Measurements from ENCODE around the gene MRPL4. TPM values are rescaled to one million over a fixed set of nuclear protein-coding genes. Genes with fewer than 3 reads are reported as not detected.

The MRPL4 gene
- total RNA-seq, result 100 to 1,000 TPM; 157 to 161 TPM

DNA sequence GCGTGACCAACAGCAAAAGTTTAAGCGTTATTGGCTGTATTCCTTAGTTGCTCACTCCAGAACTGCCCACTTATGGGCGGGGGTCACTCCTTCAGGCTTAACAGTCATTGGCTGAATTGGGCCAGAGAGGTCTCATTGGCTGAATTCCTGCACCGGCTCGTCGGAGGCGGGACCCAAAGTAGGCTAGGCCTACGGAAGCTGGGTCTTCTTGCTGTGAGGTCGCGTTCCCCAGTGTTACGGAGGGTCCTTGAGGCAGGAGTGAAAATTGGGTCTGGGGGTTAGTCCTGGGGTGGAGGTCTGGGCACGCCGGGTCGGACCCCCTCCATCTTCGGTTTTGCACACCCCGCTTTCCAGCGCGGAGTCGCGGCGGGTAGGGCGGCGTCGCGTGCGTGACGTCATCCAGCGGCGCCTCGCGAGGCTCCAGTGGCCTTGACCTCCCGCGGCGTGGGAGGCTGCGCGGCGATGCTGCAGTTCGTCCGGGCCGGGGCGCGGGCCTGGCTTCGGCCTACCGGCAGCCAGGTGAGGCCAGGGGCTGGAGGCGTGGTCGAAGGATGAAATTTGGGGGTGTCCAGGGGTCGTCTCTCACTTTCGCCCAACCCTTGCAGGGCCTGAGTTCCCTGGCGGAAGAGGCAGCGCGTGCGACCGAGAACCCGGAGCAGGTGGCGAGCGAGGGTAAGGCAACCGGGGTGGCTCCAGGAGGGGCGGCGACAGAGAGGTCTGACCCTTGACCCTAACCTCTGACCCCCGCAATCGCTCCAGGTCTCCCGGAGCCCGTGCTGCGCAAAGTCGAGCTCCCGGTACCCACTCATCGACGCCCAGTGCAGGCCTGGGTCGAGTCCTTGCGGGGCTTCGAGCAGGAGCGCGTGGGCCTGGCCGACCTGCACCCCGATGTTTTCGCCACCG, at the start of gene MRPL4:
Gene MRPL4 (plus strand): TSS at position 423 of the 903 bp plus-strand sequence. CDS start 40 bp downstream, at position 463.
- ChIA-PET POLR2A (no interaction called here), CTCF (interaction anchor here (0.6 to 3.4 kb wide), 2 partner anchors 23 to 128 kb away, joined by 4 to 28 read pairs; partner anchors contain the start of gene TYK2)

DNA sequence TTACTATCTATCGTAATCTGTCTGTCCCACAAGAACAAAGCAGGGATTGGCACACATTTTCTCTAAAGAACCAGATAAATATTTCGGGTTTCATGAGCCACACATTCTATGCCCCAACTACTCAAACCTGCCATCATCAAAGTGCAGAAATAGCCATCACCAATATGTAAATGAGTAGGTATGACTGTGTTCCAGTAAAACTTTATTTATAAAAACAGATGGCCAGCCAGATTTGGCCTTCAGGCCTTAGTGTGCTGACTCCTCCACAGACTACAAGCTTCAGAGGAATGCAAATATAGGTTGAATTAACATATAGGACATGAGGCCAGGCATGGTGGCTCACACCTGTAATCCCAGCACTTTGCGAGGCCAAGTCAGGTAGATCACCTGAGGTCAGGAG, 48.3 kb upstream of the MRPL4 start:
- ChIA-PET CTCF (interaction anchor here (0.7 to 1.0 kb wide), 2 partner anchors 105 to 356 kb away, joined by 3 to 5 read pairs; no protein-coding TSS in a partner anchor), POLR2A (no interaction called here)

DNA sequence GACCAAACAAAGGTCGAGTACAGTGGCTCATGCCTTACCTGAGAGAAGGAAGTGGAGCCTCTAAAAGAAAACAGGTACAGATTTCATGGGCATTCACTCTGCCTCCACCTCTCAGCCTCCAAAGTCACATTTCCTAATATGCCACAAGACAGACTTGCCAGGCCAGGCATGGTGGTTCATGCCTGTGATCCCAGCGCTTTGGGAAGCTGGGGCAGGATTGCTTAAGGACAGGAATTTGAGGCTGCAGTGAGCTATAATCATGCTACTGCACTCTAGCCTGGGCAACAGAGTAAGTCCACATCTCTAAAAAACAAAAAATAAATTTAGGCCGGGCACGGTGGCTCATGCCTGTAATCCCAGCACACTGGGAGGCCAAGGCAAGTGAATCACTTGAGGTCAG, 46.4 kb upstream of the MRPL4 start:
- ChIA-PET POLR2A (interaction anchor here (0.6 kb wide), 1 partner anchor 15 kb away, joined by 4 read pairs; no protein-coding TSS in a partner anchor), CTCF (interaction anchor here (1.4 kb wide), 1 partner anchor 21 kb away, joined by 6 read pairs; no protein-coding TSS in a partner anchor)

DNA sequence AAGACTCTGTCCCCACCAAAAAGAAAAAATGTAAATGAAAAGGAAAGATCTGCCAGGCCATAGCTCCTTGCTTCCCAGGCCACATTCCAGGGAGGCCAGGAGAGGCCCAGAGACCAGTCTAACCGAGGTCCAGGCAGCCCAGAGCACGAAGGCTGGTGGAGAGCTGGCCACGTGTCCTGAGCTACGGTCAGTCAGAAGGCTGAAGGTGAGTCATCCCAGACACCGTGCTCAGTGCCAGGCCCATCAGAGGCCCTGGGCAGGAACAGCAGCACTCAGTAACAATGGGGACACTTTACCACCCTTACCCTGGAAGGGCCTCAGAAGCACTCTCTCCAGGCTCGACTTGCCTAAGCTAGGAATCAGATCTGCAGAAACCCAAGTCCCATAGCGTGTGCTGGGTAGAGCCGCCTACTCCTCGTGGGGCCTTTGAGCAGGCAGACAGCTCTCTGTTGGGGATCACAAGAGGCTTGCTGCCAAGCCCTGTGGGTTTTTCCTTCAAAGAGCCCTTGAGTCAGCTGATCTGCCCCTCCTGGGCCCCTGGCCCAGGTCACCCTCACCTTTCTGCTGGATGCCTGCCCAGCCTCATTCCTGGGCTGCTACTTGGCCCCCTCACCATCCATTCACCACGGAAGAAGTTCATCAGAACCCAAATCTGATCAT, 45.7 kb upstream of the MRPL4 start:
- ChIA-PET POLR2A (interaction anchor here (0.5 kb wide), 1 partner anchor 326 kb away, joined by 6 read pairs; no protein-coding TSS in a partner anchor), CTCF (interaction anchor here (0.9 to 1.4 kb wide), 3 partner anchors 14 to 44 kb away, joined by 4 to 6 read pairs (median 5); no protein-coding TSS in a partner anchor)

DNA sequence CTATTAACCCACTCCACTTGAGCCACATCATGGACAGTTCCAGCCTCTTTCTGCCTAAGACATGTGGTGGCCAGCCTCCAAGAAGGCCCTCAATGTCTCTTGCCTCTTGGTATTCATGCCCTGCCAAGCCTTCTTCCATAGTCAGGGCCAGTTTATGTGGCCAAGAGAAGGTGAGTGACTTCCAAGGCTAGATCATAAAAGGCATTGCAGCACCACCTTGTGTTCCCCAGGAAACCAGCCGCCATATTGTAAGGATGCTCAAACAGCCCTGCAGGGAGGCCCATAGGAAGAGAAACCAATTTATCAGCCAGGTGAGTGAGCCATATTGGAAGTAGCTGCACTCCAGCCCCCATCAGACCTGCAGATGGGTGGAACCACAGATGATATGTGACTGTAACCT, 45.0 kb upstream of the MRPL4 start:
- ChIA-PET POLR2A (interaction anchor here (0.5 to 0.7 kb wide), 2 partner anchors 37 to 326 kb away, joined by 3 to 6 read pairs; no protein-coding TSS in a partner anchor), CTCF (interaction anchor here (1.4 kb wide), 1 partner anchor 13 kb away, joined by 5 read pairs; no protein-coding TSS in a partner anchor)

DNA sequence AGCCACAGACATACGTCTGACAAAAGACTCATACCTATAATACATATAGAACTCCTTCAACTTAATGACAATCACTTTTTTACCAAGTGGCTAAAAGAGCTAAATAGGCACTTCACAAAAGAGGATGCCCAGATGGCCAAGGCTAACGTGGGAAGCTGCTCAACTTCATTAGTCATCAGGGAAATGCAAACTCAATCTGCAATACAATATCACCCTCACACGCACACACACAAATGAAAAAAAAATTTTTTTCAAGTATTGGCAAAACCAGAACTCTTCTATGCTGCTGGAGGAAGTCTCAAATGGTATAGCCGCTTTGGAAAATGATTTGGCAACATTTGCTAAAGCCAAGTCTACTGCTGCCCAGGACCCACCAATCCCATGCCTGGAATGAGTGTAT, 42.7 kb upstream of the MRPL4 start:
- ChIA-PET POLR2A (interaction anchor here (0.6 kb wide), 1 partner anchor 22 kb away, joined by 5 read pairs; no protein-coding TSS in a partner anchor), CTCF (interaction anchor here (0.5 to 0.6 kb wide), 2 partner anchors 16 to 284 kb away, joined by 3 to 4 read pairs; no protein-coding TSS in a partner anchor)

DNA sequence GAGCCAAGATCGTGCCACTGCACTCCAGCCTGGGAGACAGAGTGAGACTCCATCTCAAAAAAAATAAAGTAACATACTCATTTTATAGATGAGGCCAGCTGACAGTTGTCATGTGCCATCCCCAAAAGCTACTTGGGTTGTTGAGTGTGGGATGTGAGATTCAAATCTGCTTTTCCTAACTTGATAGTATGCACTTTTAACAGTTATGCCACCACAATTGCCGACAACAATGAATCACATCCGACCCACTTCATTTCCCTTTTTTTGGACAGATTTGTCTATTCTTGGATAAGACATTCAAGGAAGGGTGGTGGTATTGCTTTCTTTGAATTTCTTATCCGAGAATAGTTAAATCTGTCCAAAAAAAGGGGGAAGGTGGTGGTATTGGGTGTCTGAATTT, 41.0 kb upstream of the MRPL4 start:
- ChIA-PET CTCF (no interaction called here), POLR2A (no interaction called here)

DNA sequence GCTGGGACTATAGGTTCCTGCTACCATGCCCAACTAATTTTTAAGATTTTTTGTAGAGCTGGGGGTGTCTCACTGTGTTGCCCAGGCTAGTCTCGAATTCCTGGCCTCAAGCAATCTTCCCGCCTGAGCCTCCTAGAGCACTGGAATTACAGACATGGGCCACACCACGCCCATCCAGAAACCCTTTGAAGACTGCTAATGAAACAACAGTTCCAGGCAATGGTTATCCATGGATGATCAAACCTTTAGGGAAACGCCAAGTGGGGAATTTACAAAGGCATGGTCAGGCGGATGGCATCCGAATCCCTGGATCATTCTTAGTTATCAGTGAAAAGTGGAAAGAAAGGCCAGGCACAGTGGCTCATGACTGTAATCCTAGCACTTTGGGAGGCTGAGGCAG, 40.3 kb upstream of the MRPL4 start:
- POLR2A ChIA-PET, result interaction anchor here (0.6 kb wide), 1 partner anchor 24 kb away, joined by 4 read pairs; no protein-coding TSS in a partner anchor
- CTCF ChIA-PET, result no interaction called here

DNA sequence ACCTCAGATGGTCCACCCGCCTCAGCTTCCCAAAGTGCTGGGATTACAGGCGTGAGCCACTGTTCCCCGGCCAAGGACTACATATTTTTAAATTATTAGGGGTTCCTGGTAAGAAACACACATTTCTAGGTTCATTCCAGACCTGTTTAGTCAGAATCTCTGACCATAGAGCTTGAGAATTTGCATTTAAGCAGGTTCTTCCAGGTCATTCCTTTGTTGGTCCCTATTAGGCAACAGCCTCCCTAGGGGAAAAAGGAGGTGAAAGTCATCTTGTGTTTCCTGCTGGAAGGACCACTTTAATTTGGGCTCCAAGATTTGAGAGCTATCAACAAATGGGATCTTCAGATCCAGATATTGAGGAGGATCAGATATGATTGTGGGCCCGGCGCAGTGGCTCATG, 37.2 kb upstream of the MRPL4 start:
- POLR2A ChIA-PET, result no interaction called here
- CTCF ChIA-PET, result interaction anchor here (0.7 kb wide), 1 partner anchor 11 kb away, joined by 3 read pairs; no protein-coding TSS in a partner anchor

DNA sequence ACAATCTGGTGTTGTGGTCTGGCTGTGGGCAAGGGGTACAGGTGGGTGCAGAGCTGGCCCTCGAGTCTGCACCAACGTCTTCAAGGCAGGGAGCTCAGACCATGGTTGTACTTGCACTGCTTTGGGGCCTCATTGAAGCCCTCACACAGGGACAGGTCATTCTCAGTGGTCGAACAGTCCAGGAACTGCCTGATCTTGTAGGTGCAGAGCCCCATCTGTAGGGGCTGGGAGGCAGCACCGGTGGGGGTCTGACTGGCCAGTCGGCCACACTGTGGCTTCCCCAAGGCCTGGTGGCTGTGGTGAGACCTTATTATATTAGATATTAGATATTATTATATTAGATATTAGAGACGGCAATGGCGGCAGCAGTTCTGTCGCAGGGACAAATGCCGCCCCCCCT, 34.9 kb upstream of the MRPL4 start:
- POLR2A ChIA-PET, result no interaction called here

DNA sequence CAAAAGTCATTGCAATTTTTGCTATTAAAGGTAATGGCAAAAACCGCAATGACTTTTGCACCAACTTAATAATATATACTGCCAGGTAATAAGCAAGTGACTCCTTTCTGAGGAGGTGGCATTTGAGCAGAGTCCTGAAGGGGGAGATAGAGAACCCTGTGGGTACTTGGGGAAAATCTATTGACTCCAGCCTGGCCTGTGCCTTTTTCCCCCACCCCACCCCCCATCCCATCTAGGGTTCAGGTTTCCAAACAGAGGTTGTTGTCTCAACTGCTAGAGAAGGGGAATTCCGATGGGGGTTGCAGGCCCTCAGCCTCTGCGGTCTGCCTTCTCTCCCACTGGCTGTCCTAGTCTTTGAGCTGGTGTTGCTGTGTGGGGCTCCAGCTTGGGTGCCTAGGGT, 32.3 kb upstream of the MRPL4 start:
- POLR2A ChIA-PET, result interaction anchor here (0.6 kb wide), 1 partner anchor 129 kb away, joined by 11 read pairs; no protein-coding TSS in a partner anchor

More for the DNA sequence above, 34.9 kb upstream of the MRPL4 start:
- CTCF ChIA-PET, result no interaction called here

DNA sequence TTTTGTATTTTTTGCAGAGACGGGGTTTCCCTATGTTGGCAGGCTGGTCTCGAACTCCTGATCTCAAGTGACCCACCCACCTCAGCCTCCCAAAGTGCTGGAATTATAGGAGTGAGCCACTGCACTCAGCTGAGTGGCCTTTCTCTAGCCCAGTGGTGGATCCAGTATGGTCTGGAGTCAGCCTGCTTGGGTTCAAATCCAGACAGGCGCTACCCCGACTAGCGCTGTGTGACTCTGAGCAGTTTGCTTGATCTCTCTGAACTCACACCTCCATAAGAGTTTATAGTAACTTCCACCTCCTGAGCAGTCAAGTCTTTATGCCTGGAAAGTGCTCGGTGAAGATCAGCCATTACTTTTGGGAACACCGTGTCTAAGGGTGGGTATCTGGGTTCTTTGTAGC, 31.3 kb upstream of the MRPL4 start:
- POLR2A ChIA-PET, result no interaction called here
- CTCF ChIA-PET, result interaction anchor here (0.9 to 2.0 kb wide), 5 partner anchors 8 to 29 kb away, joined by 4 to 8 read pairs (median 5); no protein-coding TSS in a partner anchor

More for the DNA sequence above, 32.3 kb upstream of the MRPL4 start:
- CTCF ChIA-PET, result interaction anchor here (0.6 to 2.0 kb wide), 6 partner anchors 9 to 287 kb away, joined by 5 to 8 read pairs (median 5); no protein-coding TSS in a partner anchor

DNA sequence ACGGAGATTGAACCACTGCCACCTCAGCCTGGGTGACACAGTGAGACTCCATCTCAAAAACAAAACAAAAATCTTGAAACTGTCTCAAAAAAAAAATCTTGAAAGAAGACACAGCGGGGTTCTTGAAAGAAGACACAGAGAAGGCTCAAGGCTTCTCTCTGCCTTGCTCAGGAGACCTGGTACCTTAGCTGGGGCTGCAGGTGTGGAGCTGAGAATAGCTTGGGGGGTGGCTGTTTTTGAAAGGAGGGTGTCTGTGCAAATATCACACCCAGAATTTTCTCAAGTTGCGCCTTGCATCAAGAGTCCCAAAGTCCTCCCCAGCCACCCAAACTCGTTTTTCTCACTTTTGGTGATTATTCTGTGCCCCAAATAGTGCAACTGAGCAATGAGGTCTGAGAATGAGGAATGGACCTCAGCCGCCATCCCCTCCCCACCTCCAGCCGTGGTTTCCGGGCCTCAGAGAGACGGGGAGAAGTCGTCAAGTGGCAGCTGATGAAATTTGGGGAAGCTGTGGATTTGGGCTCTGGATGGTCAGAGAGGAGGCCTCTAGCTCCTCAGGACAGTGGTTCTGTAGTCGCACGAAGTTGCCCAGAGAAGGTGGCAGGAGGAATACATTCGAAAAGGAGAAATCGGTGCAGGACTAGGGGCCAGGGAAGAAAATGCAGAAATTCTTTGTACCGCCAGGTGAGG, 29.7 kb upstream of the MRPL4 start:
- POLR2A ChIA-PET, result no interaction called here

DNA sequence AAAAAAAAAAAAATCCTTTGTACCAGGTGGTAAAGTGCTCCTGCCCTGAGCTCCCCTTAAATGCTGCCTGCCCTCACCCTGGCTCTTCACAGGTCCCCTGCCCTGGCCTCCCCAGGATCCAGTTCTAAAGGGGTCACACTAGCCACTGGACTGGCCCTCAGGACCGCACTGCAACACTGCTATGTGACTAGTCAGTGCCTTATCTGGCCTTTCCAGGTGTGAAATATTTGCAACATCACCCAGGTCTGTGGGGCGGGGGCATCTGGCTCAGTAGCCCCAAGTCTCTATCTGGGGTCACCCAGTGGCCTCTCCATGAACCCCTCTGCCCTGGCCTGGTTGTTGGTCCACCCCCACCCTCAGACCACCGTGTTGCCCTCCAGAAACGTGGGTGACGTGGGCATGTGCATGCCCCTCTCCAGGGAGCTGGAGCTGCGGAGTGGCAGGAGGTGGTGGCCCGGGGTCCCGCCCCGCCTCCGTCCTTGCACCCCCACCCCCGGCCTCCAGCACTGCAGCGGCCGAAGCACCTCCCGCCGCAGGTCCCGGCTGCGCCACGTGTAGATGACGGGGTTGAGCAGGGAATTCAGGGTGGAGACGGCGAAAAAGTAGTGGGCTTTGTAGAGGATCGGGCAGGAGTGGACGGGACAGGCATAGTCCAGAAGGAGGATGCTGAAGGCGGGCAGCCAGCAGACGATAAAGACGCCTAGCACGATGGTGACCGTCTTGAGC, 28.4 kb upstream of the MRPL4 start:
- CTCF ChIA-PET, result interaction anchor here (1.0 kb wide), 1 partner anchor 26 kb away, joined by 3 read pairs; no protein-coding TSS in a partner anchor
- POLR2A ChIA-PET, result interaction anchor here (0.6 kb wide), 1 partner anchor 516 kb away, joined by 4 read pairs; no protein-coding TSS in a partner anchor

More for the DNA sequence above, 29.7 kb upstream of the MRPL4 start:
- CTCF ChIA-PET, result interaction anchor here (0.6 kb wide), 1 partner anchor 64 kb away, joined by 3 read pairs; no protein-coding TSS in a partner anchor

DNA sequence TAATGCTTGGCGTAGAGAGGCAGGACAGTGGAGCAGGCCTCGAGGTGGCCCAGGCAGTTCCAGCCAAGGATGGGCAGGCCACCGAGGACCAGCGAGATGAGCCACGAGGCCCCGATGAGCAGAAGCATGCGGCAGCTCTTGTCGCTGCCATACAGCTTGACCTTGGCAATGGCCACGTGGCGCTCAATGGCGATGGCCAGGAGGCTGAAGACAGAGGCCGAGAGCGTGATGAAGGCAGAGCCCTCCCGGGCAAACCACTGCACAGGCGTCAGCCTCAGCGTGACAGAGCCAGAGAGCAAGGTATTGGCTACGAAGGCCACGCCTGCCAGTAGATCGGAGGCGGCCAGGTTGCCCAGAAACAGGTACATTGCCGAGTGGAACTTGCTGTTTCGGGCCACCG, 27.7 kb upstream of the MRPL4 start:
- POLR2A ChIA-PET, result interaction anchor here (0.6 kb wide), 1 partner anchor 516 kb away, joined by 4 read pairs; no protein-coding TSS in a partner anchor
- CTCF ChIA-PET, result no interaction called here

DNA sequence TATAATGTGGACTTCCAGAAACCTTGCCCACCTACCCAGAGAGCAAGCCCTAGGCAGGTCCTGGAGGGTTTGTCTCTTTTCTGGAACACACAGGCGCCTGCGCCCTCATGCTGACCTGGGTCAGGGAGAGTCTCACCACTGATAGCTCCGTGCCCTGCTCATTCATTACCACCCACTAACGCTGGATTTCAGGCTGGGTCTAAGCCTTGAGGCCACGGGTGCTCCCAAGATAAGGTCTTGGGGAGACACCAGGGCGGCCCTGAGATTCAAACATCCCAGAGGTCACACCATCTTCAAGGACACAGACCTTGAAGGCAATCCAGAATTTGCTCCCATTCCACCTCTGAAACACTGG, 26.0 kb upstream of the MRPL4 start:
- ChIA-PET POLR2A (no interaction called here), CTCF (interaction anchor here (0.5 to 1.9 kb wide), 5 partner anchors 11 to 33 kb away, joined by 3 to 6 read pairs (median 5); no protein-coding TSS in a partner anchor)

DNA sequence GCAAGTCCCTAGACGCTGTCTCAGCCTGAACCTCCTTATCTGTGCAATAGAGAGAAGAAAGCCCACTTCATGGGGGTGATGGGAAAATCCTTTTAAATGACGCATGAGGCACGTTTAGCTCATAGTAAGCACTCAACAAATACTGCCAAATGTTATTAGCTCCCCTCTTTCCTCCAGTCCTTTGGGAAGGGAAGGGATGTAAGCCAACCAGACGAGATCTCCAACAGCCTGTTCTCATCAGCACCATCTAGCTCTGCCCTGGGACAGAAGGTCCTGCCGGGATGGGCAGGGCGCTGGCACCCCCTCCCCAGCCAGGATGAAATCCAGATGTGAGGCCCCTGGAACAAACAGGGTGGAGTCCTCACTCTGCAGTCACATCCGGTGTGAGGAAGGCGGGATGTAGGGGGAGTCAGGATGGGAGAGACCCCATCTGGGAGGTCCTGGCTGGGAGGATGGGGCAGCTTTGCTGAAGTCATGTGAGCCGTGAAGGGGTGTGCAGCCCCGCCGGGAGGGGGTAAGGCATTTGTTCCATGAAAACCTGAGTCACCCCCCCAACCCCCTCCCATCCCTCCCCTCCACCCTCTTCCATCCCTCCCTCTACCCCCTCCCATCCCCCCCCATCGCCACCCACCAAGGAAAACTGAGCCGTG, 25.5 kb upstream of the MRPL4 start:
- POLR2A ChIA-PET, result interaction anchor here (0.6 to 1.0 kb wide), 2 partner anchors 10 to 451 kb away, joined by 5 to 8 read pairs; no protein-coding TSS in a partner anchor

More for the DNA sequence above, 25.5 kb upstream of the MRPL4 start:
- CTCF ChIA-PET, result interaction anchor here (0.5 to 1.9 kb wide), 6 partner anchors 12 to 140 kb away, joined by 3 to 6 read pairs (median 4); no protein-coding TSS in a partner anchor

Measured in activated CD8-positive, alpha-beta memory T cell treated with anti-CD3 and anti-CD28 coated beads for 36 hours (primary cell).